Colonic mucosa (tissue), 4 donors: ENCODE measurements around the gene LBR. TPM values are rescaled to one million over a fixed set of nuclear protein-coding genes. Genes with fewer than 3 reads are reported as not detected.

Experiments
- DNase-seq: peaks from one replicate; pipeline ENCODE4 v3.0.0-alpha.2; 2020
- H3K27ac ChIP-seq: fragments of 200-600 bp; one replicate; pipeline ENCODE4 v1.8.0; 2021
- H3K27me3 ChIP-seq: fragments of 200-600 bp; one replicate; pipeline ENCODE4 v1.8.0; 2021
- H3K36me3 ChIP-seq: fragments of 200-600 bp; one replicate; pipeline ENCODE4 v1.8.0; 2021
- H3K4me1 ChIP-seq: fragments of 200-600 bp; one replicate; pipeline ENCODE4 v1.8.0; 2021; ENCODE audit warnings: mild to moderate bottlenecking
- H3K4me3 ChIP-seq: fragments of 200-600 bp; one replicate; pipeline ENCODE4 v1.8.0; 2021
- H3K9ac ChIP-seq, 2 donors: one replicate each; pipeline ENCODE4 v1.7.0; 2013; ENCODE audit warnings: control low read depth in 2 of 2, low read depth in 2 of 2, low read length in 2 of 2
- H3K9me3 ChIP-seq: fragments of 200-600 bp; one replicate; pipeline ENCODE4 v1.8.0; 2021
- CTCF ChIP-seq: fragments of 200-600 bp; IDR thresholded peaks from one replicate; pipeline ENCODE4 v1.8.0; 2022; ENCODE audit warnings: antibody characterized with exemption, mild to moderate bottlenecking
- intact Hi-C: fragments of 100-400 bp; cut with DNase I; formaldehyde crosslinking; loops from one replicate; pipeline ENCODE4 v1.14.1; 2022
- total RNA-seq, 2 donors: library from RNA; stranded (reverse); fragmentation: NEBNext Ultra II Directional in 1 of 2; extraction: Animal tissue kit (Norgen Biotek cat#: 25700) in 1 of 2; gene quantifications; one replicate each; pipeline ENCODE4 v1.2.1, GENCODE V29; 2021
- donor health status: healthy.
- donor health status: DM: no; HTN: no; CAD: no.
- donor health status: DM: no; HTN: no; CAD: no.

Gene LBR
- total RNA-seq, 2 donors from 2014 or later, result 111 to 147 TPM

DNA sequence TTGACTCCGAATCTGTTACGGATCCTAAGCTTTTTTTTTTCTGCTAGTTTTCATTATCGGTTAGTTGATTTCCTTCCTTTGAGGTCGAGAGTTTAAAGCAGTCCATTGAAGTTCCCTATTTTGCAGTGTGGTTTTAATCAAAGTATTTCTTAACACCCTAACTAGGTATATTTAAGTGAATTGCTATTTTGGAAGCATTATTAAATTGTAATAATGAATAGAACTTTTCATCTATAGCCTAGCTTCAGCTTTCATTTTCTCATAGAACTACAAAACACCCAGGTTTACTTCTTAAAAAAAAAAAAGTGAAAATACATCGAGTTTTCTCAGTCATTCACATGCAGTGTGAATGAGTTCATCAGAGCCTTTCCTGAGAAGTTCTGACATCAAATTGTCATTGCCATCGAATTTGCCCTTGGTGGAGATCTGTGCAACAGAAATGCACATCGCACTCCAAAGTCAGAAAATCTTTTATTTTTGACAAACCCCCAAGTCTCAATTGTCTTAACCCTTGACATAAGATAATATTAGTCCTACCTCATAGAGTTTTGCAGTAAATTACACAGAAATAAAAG lies 1.1 kb upstream of the LBR start:
- no peak for DNase-seq
- no peaks in the 10 kb centered on the region for H3K36me3 ChIP-seq
- no peaks in the 10 kb centered on the region for H3K27me3 ChIP-seq
- intact Hi-C loops, result no loop called here
- no peaks in the 10 kb centered on the region for H3K9me3 ChIP-seq
- no peak for TF ChIP-seq CTCF
- peak overlapping the region; percentile 92 to 97 for H3K9ac ChIP-seq
- peak overlapping the region; percentile 91 for H3K4me3 ChIP-seq
- peak overlapping the region; percentile 90 for H3K27ac ChIP-seq
- H3K4me1 ChIP-seq, result peaks cover 5% of the 10 kb centered on the region

GRCh38 chr1:225428068-225428880 lies 436 bp upstream of the LBR start:
- Histone ChIP-seq H3K4me1 (peaks cover 5% of the 10 kb centered on the region), H3K27ac (peak overlapping the region; percentile 90), H3K27me3 (no peaks in the 10 kb centered on the region), H3K4me3 (peak overlapping the region; percentile 91), H3K36me3 (no peaks in the 10 kb centered on the region), H3K9me3 (no peaks in the 10 kb centered on the region), H3K9ac (peak overlapping the region; percentile 92 to 97)
- DNase-seq, result peak; percentile 96
- TF ChIP-seq CTCF, result no peak
- intact Hi-C loops, result no loop called here

DNA sequence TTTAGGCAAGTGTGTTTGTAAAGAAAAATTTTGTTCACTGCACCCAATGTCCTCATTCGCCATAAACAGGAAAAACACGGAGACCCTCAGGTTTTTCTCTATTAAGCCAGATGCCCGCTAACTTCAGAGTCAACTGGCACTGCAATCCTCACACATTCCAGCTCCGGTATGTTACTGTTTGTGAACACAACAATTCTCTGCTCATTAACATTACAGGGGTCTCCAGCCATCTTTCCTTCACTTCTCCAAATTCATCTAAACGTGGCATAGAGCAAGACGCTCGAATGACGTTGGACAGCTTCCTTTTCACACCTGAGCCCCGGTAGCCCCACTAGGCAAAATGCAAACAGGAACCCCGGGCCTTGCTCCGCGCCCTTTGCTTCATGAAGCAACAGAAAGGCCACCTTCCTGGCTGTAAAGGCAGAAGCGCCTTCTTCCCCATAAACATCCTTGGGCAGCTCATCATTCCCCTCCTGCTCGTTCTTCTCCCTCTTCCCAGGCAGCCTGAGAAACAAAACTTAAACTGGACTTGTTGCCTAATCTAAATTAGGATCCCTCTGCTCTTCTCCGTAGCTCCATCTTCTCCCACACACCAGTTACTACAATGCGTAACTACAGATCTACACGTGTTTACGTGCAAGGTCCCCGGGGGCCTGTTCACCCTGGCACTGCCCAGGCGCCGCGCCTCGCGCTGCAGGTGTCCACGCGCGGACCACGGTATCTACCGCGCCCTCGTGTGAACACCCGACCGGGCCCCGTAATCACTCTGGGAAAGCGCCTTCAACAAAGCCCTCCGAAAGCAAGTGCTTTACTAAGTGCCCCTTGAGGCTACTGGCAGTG lies 1.2 kb downstream of the LBR start:
- TF ChIP-seq CTCF, result no peak
- intact Hi-C loops, result no loop called here
- Histone ChIP-seq H3K4me1 (peaks cover 5% of the 10 kb centered on the region), H3K9ac (peak overlapping the region; percentile 92 to 97), H3K4me3 (peak overlapping the region; percentile 91), H3K9me3 (no peaks in the 10 kb centered on the region), H3K36me3 (no peaks in the 10 kb centered on the region), H3K27ac (peak overlapping the region; percentile 90), H3K27me3 (no peaks in the 10 kb centered on the region)
- peak; percentile 52 for DNase-seq

GRCh38 chr1:225425201-225425786 lies 2.5 kb downstream of the LBR start:
- TF ChIP-seq CTCF, result no peak
- Histone ChIP-seq H3K36me3 (no peaks in the 10 kb centered on the region), H3K4me1 (peaks cover 5% of the 10 kb centered on the region), H3K27me3 (no peaks in the 10 kb centered on the region), H3K27ac (peak overlapping the region; percentile 90), H3K9me3 (no peaks in the 10 kb centered on the region), H3K4me3 (no peak overlapping the region), H3K9ac (peak overlapping the region in 1 of 2 donors; percentile 9)
- no peak for DNase-seq
- intact Hi-C loops, result no loop called here

GRCh38 chr1:225424562-225425200 lies 3.2 kb downstream of the LBR start:
- no peak for DNase-seq
- no peak overlapping the region for H3K4me3 ChIP-seq
- H3K27me3 ChIP-seq, result no peaks in the 10 kb centered on the region
- intact Hi-C loops, result no loop called here
- no peaks in the 10 kb centered on the region for H3K36me3 ChIP-seq
- peaks cover 5% of the 10 kb centered on the region for H3K4me1 ChIP-seq
- no peak for TF ChIP-seq CTCF
- H3K27ac ChIP-seq, result peak overlapping the region; percentile 10
- H3K9me3 ChIP-seq, result no peaks in the 10 kb centered on the region
- H3K9ac ChIP-seq, result no peak overlapping the region
